ENCODE results near the gene TNFRSF1B.

DNA sequence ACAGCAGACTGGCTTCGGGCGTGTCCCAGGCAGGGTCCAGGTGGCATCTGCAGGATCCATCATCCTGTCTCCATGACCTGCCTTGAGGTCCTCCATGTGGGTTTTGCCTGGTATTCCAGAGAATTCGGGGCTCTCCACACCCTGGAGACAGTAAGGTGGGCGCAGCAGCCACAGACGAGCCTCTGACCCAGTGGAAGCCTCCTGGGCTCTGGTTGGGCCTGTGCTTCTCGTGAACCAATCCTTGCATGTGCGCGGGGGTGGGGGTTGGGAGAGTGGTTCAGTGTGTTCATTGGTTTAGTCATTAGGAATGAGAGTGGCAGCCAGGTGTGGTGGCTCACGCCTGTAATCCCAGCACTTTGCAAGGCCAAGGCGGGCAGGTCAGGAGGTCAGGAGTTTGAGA is 32.1 kb upstream of the TNFRSF1B start:
- TF ChIP-seq POLR2A (IDR thresholded peaks at IDR 0.05) (no peak), EP300 (IDR thresholded peaks at IDR 0.05) (no peak)
